Cardiac fibroblast (primary cell): Measurements from ENCODE around the gene RAD51.
"Not testable (repeated sequence)": the region's sequence is repeated elsewhere in the genome, so short reads cannot be mapped to it uniquely, and the experiment has no call there.

Experiments
- DNase-seq, 2 donors: peaks; one replicate each; pipeline versions ENCODE4 v3.0.0 to v3.0.0-alpha.2; 2010; ENCODE audit warnings: low read depth in 2 of 2
- H3K4me3 ChIP-seq, 2 donors: replicated peaks in 1 of 2; 1 replicate in 1 of 2; 2 replicates in 1 of 2; pipeline ENCODE4 v1.5.1; 2011; ENCODE audit warnings: low read depth in 2 of 2, low read length in 2 of 2, mild to moderate bottlenecking in 2 of 2, moderate library complexity in 1 of 2
- CTCF ChIP-seq: IDR thresholded peaks from one replicate; pipeline ENCODE4 v1.5.1; 2011; ENCODE audit warnings: low read depth, mild to moderate bottlenecking, low read length, inconsistent platforms

Gene RAD51

GRCh38 chr15:40694688-40695468 lies at the start of gene RAD51:
Gene RAD51 (plus strand): TSS chr15:40695174. CDS start chr15:40698759, 3,585 bp downstream.
- peak within 1 kb of the TSS; percentile 91 to 97 for H3K4me3 ChIP-seq
- DNase-seq: peak; percentile 95 to 96
- no peak for TF ChIP-seq CTCF

- no peak overlapping the region for H3K4me3 ChIP-seq
- no peak for TF ChIP-seq CTCF
- DNase-seq: no peak
These were observed 47.5 kb upstream of the RAD51 start for GRCh38 chr15:40647523-40647922.

- TF ChIP-seq CTCF: no peak
- no peak for DNase-seq
- H3K4me3 ChIP-seq: no peak overlapping the region
These were observed 44.5 kb upstream of the RAD51 start for GRCh38 chr15:40650479-40650878.

- DNase-seq: no peak
- no peak for TF ChIP-seq CTCF
- no peak overlapping the region for H3K4me3 ChIP-seq
These were observed 34.3 kb upstream of the RAD51 start for GRCh38 chr15:40660686-40661085.

GRCh38 chr15:40664909-40665308 lies 30.1 kb upstream of the RAD51 start:
- DNase-seq: no peak
- no peak overlapping the region for H3K4me3 ChIP-seq
- TF ChIP-seq CTCF: no peak

- not testable (repeated sequence) for H3K4me3 ChIP-seq, DNase-seq
These were observed 18.7 kb upstream of the RAD51 start for GRCh38 chr15:40676290-40676689.

GRCh38 chr15:40676906-40677305 lies 18.1 kb upstream of the RAD51 start:
- not testable (repeated sequence) for H3K4me3 ChIP-seq, DNase-seq

- no peak for DNase-seq
- no peak for TF ChIP-seq CTCF
- H3K4me3 ChIP-seq: no peak overlapping the region
These were observed 14.8 kb upstream of the RAD51 start for GRCh38 chr15:40680151-40680550.

- DNase-seq, H3K4me3 ChIP-seq: not testable (repeated sequence)
These were observed 14.0 kb upstream of the RAD51 start for GRCh38 chr15:40680959-40681358.
